Activated CD4-positive, alpha-beta T cell treated with anti-CD3 and anti-CD28 coated beads, Interleukin-2, amount 50 U/mL, for 24 hours (primary cell): Measurements from ENCODE around the gene SYCP2.
A peak's percentile ranks its signal among the peaks of the same experiment; 100 is the strongest.

Experiments used
- DNase-seq, 2 donors: peaks; one replicate each; pipeline ENCODE4 v3.0.0-alpha.2; 2020; ENCODE audit warnings: low read depth in 1 of 2, low spot score in 1 of 2

SYCP2 gene

DNA sequence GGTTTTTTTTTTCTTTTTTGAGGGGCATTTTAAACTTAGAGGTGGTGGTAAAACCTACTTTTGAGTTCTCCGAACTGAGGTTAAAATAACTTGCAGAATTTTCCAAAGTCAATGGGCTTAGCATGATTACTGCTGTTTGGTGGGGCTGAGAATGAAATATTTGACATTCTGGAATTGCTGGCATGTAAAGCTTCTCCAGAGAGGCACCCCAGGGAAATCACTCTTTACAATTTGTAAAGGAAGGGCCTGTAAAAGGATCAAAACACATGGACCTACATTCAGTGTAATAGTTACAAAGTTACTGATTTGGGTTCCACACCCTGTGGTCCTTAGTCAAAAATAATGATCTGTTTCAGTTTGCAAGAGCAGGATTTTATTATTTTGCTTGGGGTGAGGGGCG is 12.3 kb upstream of the SYCP2 start:
- DNase-seq: no peak

DNA sequence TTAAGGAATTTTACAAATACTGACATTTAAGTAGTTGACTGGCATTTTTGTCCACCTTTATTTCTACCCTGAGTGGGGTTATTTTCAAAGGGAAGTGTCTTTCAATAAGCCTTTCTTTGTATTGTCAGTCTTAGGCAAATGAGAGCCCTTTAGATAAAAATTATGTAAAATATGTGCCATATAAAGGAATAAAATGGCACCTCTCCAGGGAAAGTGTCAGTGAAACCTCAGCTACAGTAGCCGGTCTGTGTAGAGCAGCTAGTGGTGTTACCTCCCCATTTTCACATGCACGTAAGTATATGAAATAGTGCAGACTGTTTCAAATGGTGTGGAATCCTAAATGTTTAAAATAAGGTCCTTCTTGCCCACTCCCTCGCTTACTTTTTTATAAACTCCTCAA is 11.7 kb upstream of the SYCP2 start:
- DNase-seq: no peak

DNA sequence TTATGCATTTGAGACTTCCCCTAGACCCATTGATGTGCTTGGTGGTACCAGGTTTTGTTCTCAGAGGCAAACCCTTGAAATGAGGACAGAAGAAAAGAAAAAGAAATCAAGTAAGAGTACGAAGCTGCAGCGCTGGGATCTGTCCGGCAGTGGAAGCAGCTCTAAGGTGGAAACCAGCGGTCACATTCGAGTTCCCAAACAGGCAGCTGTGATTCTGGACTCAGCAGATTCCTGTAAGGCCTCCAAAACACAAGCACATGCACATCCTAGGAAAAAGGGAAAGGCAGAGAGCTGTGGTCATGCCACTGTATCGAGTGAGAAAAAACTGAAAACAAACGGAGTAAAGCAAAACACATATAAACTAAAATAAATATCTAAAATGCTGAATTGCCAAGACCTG is 11.3 kb upstream of the SYCP2 start:
- DNase-seq: no peak

DNA sequence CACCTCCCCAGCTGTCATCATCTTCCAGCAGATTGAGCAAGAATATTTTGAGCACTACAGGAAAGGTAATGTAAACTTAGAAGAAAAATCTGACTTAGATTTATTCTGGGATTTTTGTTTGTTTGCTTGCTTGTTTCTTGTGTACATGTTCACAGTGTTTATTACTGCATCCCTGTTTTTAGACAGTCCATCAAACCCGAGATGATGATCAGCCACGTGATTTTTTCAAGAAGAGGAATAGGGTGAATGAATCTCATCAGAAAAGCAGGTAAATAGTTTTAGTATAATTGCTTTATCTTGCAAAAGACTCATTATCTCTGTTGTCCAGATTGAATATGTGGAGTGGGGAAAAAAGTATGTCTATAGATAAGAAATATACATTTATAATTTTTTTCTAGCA is 8.8 kb upstream of the SYCP2 start:
- DNase-seq: no peak

DNA sequence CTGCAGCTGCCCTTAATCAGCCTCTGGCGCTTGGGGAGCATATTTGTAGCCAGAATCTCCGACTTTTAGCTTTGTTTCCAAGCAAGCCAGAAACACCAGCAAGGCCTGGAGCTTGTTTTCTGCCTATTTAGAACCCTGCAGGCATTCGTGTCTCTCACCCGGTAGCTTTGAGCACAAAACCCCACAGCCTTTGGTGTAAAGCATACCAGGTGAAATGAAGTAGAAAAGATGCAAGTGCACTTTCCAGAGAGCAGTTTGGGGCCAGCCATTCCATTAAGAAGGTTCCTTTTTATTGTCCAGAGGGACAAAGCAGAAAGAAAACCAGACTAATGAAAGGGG is 7.5 kb upstream of the SYCP2 start:
- no peak for DNase-seq

DNA sequence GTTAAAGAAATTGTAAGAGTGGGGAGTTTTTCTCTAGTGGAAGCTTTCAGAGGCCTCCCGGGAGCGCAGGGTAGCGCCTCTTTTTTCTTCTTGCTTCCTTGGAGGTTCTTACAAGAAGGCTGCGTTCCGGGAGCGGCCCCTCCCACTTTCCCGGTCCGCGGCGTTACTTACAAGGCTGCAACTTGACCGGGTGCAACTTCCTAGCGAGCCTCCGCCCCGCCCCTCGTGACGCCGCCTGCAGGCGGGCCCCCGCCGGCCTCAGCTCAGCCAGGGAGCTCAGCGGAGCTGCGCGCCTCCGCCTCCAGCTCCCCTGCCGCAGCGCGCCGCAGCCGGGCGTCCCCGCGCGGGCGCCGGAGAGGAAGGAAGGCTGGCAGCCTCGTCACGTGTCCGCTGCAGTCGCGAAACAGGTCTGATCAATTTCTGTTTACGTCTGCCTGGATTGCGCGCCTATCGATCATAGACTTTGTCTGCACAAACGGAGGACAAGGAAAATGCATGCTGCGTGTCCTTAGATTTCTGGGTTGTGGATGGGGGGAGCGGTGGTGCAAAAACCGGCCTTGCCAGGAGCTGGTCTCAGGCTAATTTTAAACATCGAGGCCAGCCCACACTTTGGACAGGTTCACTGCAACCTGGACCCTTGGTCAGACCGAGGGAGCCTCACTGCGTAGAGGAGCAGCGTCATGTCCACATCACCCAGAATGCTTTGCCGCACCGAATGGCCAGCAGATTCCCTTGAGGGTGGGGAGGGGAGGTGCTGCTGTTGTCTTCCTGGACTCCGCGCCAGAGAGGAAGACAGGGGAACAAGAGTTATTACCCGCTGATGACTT is 6.9 kb upstream of the SYCP2 start, which contains the start of the genes FAM217B and PPP1R3D:
Gene FAM217B (plus strand): TSS at position 261 of the 827 bp plus-strand sequence. CDS start 3,555 bp downstream, outside the sequence.
Gene PPP1R3D (minus strand): TSS at position 177 of the 827 bp plus-strand sequence. CDS start 374 bp downstream, outside the sequence.
- peak; percentile 77 to 82 for DNase-seq

DNA sequence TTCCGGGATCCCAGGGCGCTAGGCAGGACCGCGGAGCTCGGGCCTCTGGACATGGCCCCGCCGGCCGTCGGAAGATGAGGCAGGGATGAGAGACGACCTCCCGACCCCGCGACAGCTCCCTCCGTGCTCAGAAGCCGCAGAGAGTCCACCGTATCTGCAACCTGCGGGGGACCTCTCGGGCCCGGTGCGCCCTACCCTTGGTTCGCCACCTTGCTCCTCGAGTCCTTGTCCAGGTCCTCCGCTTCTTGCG is 6.4 kb upstream of the SYCP2 start:
- no peak for DNase-seq

DNA sequence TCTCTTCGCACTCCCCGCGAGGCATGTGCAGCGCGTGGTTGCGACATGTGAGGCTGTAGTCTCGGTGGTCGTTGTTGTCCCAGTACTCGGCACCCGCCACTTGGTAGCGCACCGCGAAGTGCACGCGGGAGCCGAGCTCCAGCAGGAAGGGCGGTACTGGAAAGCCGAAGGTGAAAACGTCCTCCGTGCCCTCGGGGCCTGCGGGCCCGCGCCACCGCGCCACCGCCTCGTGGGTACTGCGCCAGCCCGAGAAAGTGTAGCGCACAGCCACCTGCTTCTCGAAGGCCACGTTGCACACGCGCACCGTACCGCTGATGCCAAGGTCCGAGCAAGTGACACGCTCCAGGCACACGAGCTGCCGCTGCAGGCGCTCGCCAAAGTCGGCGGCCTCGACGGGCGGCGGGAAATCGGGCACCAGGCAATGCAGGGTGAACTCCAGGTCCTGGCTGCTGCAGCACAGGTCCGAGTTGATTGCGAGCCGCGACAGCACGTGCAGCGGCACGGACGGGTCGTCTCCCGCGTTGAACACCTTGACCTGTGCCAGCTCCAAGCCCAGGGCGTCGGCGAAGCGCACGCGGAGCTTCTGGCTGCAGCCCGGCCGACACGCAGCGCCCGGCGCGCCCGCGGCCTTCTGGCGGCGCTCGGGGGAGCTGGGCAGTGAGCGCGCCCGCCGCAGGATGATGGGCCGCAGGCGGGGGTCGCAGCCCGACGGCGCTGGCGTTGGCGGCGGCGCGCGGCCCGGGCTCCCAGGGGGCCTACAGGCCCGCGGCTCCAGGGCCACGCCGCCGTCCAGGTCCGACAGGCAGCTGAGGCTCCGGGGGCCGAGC is 5.8 kb upstream of the SYCP2 start:
- DNase-seq: no peak

DNA sequence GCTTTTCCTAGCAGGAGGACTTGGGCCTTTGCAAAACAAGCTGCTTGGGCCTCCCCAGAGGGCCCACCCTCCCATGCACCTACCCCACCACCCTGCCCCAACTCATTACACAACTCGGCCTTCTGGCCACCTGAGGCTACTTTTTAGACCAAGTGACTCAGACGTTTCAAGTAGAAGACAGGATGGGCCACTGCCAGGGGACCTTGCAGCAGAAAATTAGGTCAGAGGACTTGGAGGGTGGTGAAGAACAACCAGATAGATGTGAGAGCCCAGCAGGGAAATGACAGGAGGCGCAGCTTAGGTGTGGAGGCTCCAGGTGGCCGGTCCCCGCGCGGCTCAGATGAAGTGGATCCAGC is 5.2 kb upstream of the SYCP2 start:
- DNase-seq: no peak

DNA sequence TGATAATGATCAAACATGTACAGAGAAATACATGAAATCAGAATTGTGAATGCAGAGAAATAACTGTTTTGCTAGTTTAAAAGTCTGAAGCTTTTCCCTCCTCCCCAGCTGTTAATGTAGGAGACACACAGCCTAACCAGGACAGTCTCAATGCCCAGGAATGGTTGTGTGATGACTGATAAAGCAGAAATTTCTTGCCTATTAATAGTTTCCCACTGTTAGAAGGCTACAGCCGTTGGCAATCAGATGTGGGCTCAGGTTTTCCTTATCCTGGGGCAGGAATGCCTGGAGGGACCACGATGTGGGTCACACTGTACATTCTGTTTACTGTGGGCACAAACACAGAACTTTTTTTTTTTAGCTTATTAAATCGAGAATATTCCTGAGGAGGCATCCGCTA is 4.8 kb upstream of the SYCP2 start:
- no peak for DNase-seq

DNA sequence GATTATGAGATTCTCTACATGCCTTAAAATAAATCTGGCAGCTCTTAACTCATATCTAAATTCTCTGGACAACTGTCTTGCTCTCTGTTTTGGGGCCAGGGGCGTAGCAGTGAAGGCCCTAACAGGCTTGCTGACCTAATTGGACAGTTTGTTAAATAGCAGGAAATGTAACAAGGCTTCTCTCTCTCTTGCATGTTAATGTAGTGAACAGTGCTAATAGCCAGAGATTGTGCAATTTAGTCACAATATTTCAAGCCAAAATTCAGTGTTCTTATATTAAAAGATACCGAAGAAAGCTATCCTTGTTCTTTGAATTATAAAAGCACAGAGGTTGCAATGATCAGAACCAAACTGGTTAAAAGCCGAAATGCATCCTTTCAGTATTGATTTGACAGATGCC is 3.7 kb upstream of the SYCP2 start:
- no peak for DNase-seq

DNA sequence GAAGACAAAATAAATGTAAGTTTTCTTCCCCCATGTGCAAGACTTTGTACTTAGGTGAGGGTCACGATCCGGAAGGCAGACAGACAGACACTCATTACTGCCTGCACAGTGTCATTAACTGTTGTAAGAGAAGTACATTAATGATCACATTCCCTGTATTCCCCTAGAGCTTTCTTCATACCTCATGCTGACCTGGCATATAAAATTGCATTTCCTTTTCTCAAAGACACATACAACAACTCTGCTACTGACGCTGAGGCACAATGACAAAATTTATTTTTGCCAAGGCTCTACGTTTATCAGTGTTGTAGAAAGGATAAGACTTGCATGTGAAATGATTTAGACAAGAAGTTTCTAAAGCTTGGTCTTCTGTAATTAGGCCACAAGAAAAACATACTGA is 3.0 kb upstream of the SYCP2 start:
- no peak for DNase-seq

DNA sequence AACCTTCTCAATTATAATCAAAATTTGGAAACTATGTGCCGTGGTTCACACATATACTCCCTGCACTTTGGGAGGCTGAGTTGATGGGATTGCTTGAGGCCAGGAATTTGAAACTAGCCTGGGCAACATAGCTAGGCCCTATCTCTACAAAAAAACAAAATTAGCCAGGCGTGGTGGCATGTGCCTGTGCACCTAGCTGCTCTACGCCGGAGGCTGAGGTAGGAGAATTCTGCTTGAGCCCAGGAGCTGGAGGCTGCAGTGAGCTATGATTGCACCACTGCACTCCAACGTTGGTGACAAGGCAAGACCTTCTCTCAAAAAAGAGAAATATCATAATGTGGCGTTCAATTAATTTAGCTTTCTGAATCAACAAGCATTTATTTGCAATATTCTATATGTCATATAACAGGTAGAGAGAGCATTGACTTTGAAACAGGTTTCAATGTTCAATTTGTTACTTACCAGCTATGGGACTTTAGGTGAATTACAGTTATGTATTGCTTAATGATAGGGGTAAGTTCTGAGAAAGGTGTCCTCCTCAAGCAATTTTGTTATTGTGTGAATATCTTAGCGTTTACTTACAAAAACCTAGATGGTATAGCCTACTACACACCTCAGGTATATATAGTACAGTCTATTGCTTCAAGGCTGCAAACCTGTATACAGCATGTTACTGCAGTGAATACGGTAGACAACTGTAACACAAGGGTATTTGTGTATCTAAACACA is 2.2 kb upstream of the SYCP2 start:
- DNase-seq: no peak

DNA sequence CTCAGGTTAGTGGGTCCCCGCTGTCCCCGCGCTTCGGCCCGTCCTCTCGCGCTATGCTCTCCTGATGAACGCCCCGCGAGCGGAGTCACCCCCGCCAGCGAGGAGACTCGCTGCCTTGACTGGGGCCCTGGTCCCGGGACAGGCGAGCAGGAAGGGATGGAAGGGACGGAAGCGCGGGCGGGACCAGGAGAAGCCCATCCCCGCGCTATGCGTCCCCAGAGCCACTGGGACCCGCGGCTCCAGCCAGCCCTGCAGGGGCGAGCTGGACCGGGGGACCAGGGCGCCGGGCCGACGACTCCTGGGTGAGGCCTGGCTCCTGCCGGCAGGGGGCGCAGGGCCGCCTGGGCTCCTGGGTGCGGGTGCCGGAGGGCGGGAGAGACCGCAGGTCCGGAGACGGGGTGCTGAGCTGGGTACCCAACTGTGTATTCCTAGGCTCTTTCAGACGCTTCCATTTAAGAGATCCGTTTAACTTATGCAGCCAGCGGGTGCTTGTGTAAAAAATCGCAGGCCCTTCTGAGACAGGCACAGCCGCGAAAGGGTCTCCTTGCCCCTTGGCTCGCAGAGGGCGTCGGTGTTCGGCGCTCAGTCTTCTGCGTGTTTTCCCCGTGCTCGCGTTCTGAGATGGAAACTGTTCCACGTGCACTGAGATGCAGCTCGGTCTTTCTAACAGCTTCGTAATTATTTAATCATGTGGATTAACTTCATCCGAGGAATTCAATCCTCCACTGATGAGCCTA is 580 bp upstream of the SYCP2 start:
- peak; percentile 60 to 63 for DNase-seq

DNA sequence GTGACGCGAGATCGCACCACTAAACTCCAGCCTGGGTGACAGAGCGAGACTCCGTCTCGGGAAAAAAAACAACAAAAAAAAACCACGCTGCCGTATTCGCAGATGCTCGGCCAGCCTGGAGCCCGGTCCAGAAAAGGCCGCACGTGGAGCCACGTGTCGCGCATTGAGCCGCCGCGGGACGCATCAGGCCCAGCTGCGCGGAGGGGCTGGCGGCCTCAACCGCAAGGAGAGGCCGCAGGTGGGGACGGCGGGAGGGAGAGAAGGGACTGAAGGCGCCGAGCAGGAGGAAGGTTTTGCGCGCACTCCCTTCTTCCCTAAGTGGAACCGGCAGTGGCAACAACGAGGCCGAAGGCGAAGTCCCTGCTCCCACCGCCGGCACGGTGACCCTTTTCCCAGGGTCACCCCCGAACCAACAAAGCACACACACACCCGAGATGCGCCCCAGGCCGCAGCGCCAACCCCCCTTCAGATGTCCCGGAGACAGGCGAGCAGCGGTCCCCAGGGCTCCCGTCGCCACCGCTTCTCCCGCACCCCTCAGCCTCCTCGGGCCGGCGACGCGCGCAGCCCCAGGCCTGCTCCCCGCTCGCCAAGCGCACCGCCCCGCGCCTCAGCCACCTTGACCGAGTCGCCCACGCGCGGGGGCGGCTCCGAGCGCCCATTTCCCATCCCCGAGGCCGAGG is 681 bp downstream of the SYCP2 start:
- DNase-seq: no peak

DNA sequence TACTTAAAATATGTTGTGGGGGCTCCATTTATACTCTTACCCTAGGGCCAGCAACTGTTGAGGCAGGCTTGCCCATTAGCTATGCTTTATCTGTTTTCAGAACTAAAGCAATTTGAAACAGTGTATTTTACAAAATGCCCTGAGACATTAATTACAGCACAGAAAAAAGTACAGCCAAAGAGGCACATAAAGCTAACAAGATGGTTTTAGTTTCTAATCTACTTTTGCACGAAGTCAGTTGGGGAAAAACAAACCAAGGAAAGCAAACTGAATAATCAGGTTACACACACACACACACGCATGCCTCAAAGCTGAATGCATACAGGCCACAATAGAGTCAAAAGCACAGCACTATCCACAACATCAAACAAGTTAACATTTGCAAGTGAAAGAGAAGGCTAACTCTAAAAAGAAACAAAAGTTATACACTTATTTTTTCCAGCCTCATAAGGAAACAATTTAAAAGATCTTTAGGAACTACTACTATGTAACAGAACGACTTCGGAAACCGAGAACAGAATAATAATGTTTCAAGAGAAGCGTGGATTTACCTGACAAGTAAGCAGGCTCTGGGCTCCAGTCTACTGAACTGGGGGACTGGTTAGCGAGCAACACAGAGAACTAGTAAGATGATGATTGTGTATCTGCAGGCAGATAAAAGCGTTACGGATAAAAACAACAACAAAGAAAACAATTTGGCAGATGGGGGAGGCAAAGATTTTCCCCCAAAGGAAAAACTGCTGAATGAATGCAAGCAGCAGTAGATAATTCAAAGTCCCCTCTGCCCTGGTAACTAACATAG is 1.7 kb downstream of the SYCP2 start:
- DNase-seq: no peak

DNA sequence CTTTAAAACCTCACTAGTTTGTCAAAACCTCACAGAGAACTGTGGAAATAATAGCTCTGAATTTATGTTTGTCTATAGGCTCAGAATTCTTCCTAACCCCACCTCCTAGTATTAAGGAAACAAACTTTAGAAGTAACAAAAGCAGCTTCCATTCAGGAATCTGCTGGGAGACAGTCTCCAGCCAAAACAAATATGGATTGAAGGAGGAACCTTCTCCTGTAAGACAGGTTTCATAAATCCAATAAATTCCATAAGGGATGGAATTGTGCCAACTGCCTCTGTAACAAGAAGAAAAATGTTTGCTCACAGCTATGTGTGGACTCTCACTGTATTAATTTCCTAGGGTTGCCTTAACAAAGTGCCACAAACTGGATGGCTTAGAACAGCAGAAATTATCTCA is 7.5 kb downstream of the SYCP2 start:
- DNase-seq: no peak

DNA sequence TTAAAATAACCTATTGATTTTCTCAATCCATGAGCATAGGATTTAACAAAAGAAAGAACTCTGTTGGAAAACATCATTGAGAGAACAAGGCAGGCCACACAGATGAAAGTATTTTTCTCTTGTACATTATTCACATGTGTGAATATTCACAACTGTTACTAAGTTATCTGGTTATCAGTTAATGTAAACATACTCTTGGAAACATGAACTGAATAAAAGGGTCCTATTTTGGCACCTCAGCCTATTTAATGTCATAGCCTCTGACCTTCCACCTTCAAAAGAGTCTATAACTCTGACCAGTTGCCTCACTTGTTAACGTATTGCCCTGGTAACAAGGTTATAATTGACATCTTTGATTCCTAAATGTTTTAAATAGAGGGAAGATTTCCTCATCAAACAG is 8.1 kb downstream of the SYCP2 start:
- DNase-seq: no peak

DNA sequence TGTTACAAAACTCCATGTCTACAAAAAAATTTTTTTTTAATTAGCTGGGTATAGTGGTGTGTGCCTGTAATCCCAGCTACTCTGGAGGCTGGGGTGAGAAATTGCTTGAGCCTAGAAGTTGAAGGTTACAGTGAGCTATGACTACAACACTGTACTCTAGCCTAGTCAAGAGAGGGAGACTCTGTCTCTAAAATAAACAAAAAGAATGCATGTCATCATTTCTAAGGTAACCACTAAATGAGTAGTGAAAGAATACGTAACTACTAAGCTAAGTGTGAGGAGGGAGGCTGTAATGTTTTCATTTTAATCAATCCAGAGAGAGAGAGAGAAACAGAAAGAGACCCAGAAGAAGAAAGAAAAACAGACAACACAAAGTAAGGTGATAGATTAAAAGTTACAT is 9.9 kb downstream of the SYCP2 start:
- no peak for DNase-seq

DNA sequence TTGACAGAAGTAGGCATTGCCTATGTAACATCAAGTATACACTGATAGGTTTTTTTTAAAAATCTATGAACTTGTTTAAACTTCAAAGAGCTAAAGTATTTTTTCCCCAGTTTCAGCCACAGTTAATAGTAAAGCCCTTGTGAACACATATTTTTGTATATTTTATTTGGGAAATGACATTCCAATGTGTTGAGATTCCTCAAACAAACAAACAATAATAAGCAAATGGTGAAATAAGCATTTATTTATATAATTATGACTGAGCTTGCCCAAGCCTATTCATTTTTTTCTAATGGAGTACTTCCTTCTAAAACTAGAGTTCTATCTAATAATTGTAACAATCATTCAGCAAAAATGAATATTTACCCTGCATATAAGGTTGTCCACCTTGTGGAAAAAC is 12.5 kb downstream of the SYCP2 start:
- no peak for DNase-seq
